NB4 (cell line): Measurements from ENCODE around the gene FGF14.

Source experiments
- DNase-seq: peaks from one replicate; pipeline ENCODE4 v3.0.0; 2010; ENCODE audit warnings: low read depth
- H3K4me3 ChIP-seq: one replicate; pipeline ENCODE4 v1.5.1; 2011; ENCODE audit warnings: mild to moderate bottlenecking, low read depth, low read length, moderate library complexity
- CTCF ChIP-seq: IDR thresholded peaks from one replicate; pipeline ENCODE4 v1.5.1; 2012; ENCODE audit warnings: low read depth, low read length
- MAX ChIP-seq: IDR thresholded peaks from 2 replicates; pipeline ENCODE4 v1.6.1; 2011; ENCODE audit warnings: low read depth, low read length
- MYC ChIP-seq: IDR thresholded peaks from 2 replicates; pipeline ENCODE4 v1.6.1; 2011; ENCODE audit warnings: low read depth, low read length
- POLR2A ChIP-seq: IDR thresholded peaks from 2 replicates; pipeline ENCODE4 v1.6.1; 2011; ENCODE audit warnings: mild to moderate bottlenecking; ENCODE audit not compliant: insufficient read length; ENCODE audit errors: extremely low read depth

The FGF14 gene

DNA sequence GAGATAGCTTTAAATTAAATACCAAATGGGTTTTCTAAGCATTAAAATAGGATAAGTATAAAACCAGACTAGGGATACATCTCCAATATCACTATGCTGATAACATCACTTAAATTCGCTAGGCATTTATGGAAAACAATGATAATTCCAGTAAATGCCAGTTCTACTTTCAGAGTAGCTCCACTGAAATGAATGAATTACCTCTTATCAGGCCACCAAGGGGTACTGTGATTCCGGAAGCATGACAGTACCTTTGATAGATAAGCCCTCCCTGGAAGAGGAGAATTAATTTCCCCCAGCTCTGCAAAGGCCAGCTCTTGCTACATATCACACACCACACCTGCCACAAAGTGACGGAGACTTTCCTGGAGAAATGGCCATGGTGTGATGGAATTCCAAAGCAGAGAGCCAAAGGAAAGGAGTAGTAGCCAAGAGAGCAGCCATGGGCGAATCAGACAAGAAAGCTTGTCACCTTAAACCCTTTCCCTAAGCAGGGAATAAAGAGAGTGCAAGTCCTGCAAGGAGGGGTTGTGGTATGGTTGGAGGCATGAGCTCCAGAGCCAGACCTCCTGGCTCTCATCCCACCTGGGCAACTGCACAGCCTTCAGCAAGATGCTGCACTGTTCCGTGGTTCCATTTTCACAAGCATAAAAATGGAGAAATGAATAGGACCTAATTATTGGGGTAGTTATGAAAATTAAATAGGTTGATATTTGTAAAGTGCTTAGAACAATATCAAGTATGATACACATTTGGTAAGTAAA lies 423.1 kb downstream of the FGF14 start:
- TF ChIP-seq POLR2A: no peak
- TF ChIP-seq CTCF: no peak
- no peak for DNase-seq
- H3K4me3 ChIP-seq: no peak overlapping the region

- no peak for DNase-seq
- TF ChIP-seq MAX (no peak), POLR2A (no peak), CTCF (no peak), MYC (no peak)
- no peak overlapping the region for H3K4me3 ChIP-seq
Observed at GRCh38 chr13:101977475-101977874, 424.4 kb downstream of the FGF14 start.

DNA sequence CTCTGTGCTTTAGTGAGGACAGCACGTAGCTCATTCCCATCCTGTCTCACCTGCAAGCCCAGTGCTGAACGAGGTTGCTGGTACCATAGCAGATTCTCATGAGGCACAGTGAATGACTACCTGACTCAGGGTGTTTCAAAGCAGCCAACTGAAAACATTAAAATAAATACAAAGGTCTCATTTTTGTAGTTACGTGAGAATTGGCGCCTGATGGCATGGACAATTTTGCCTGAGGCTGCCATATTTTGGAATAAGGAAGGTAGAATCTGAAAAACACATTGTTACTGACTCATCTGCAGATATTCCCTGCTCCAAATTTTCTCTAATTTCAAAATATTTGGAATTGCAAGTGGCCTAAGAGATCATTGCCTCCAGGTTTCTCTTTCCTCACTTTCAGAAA lies 429.7 kb downstream of the FGF14 start:
- DNase-seq: no peak
- no peak overlapping the region for H3K4me3 ChIP-seq
- no peak for TF ChIP-seq POLR2A
- no peak for TF ChIP-seq CTCF
- no peak for TF ChIP-seq MAX
- TF ChIP-seq MYC: no peak

DNA sequence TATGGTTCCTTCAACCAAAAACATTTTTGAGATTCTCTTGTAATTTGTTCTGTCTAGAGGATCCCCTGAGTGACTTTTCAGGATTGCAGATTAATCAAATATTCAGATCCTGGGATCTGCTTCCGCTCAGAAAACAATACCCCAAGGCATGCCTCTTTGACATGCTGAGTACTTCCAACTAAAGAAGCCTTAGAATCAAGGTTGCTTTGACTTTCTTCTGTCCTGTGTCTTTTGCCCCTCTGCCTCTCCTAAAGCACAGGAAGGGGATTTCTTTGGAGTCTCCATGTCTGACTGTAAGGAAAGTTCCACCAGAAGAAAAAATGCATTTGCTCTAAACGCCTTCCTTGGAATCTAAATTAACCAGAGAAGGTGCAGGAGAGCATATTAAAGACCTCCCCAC lies 431.5 kb downstream of the FGF14 start:
- no peak overlapping the region for H3K4me3 ChIP-seq
- DNase-seq: no peak
- no peak for TF ChIP-seq MYC
- TF ChIP-seq CTCF: no peak
- no peak for TF ChIP-seq POLR2A
- no peak for TF ChIP-seq MAX

DNA sequence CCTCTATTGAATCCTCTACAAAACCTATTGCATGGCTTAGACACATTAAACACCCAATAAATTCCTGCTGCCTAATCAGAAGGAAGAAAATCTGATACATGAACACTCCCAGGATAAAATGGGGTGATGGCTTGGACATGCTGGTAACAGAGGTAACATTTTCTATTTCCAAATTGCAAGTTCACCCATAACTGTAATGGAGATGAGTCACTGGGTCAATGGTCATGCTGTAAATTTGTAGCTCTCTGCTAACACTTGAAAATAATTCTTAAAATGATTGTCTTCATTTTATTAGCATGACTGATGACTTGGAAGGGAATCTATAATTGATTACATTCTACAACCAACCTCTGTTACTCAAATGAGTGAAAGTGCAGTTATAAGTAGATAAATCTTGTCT lies 434.1 kb downstream of the FGF14 start:
- DNase-seq: no peak
- no peak for TF ChIP-seq MYC
- no peak for TF ChIP-seq CTCF
- TF ChIP-seq MAX: no peak
- no peak for TF ChIP-seq POLR2A
- H3K4me3 ChIP-seq: no peak overlapping the region

DNA sequence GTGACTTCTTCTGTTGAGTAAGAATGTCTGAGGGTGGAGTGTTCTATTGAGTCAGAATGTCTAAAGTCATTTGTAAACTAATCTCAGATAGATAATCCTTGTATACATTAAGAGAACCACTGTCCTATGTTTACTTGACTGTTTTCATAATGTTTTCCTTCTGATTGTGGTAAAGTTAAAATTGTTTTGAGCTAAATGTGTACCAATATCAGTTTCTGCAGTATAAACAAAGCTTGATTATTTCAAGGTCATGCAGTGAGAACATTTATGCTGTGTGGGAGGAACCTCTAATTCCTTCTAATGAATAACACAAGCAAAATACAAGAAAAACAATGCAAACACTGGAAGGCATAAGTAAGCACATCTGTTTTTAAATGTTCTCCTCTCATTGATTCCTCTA lies 434.6 kb downstream of the FGF14 start:
- no peak for TF ChIP-seq CTCF
- no peak for TF ChIP-seq POLR2A
- TF ChIP-seq MYC: no peak
- TF ChIP-seq MAX: no peak

More for the DNA sequence above, 434.6 kb downstream of the FGF14 start:
- DNase-seq: no peak
- no peak overlapping the region for H3K4me3 ChIP-seq
